ENCODE measurements around the gene ATG9A. TPM values are rescaled to one million over a fixed set of nuclear protein-coding genes. Genes with fewer than 3 reads are reported as not detected.

Gene ATG9A
- total and polyA plus RNA-seq, 2 of the 8 experiments (the other 6 are each of a cell fraction or from before 2014, with no cell fraction given) = 43.6 to 66.8 TPM

- H3K27ac ChIP-seq (ENCODE audit: low read depth, low read length) = no peak overlapping the region
- H4K91ac ChIP-seq (replicated peaks; ENCODE audit: insufficient read length, low read length) = no peak overlapping the region
- no peak overlapping the region for H4K8ac ChIP-seq (ENCODE audit: extremely low read depth, insufficient read depth, low read length)
- H3K4me3 ChIP-seq (ENCODE audit: extremely low read depth in 1 of 4, insufficient read depth in 2 of 4, low read depth in 3 of 4, low read length in 4 of 4) = no peak overlapping the region
- DNase-seq (ENCODE audit: low read depth in 1 of 2, low spot score in 2 of 2) = no peak
- no peak overlapping the region for H3K4ac ChIP-seq (replicated peaks; ENCODE audit: insufficient read length, low read depth, low read length)
- no peak overlapping the region for H4K5ac ChIP-seq (ENCODE audit: insufficient read length, low read depth, low read length)
- H2BK12ac ChIP-seq (ENCODE audit: low read depth, low read length) = no peak overlapping the region
- no peaks in the 10 kb centered on the region for H3K9me3 ChIP-seq (ENCODE audit: insufficient read depth in 2 of 2, low read depth in 1 of 2, low read length in 1 of 2)
- peak; percentile 30 for TF ChIP-seq RNF2 (IDR thresholded peaks at IDR 0.05; ENCODE audit: borderline replicate concordance, low read depth, low read length, missing control alignments, poor library complexity, severe bottlenecking)
- no peak for TF ChIP-seq TCF12 (IDR thresholded peaks at IDR 0.05; ENCODE audit: low read depth, low read length)
- H2BK120ac ChIP-seq (replicated peaks; ENCODE audit: low read depth, low read length) = no peak overlapping the region
- H3K79me2 ChIP-seq (ENCODE audit: control insufficient read depth in 1 of 2, insufficient read depth in 2 of 2, low read length in 2 of 2) = peaks cover 0 to 8% of the 10 kb centered on the region in 2 experiments; a peak in 1 of 4 replicates
- peaks cover 0 to 6% (median 4%) of the 10 kb centered on the region in 4 experiments; a peak in 6 of 7 replicates for H3K4me1 ChIP-seq (replicated peaks in 1 of 4; ENCODE audit: control insufficient read depth in 3 of 4, insufficient read depth in 4 of 4, low read length in 3 of 4)
- H3K9ac ChIP-seq (replicated peaks in 1 of 4; ENCODE audit: extremely low read depth in 1 of 4, low read depth in 3 of 4, low read length in 3 of 4) = no peak overlapping the region
- peaks cover 6 to 37% (median 22%) of the 10 kb centered on the region in 4 experiments; a peak in 6 of 8 replicates for H3K36me3 ChIP-seq (ENCODE audit: control insufficient read depth in 2 of 4, insufficient read depth in 4 of 4, low read length in 3 of 4)
- H3K23me2 ChIP-seq (ENCODE audit: low read depth, low read length) = peaks cover 7% of the 10 kb centered on the region; the same call in 1 of the 2 replicates
- H3K56ac ChIP-seq (replicated peaks; ENCODE audit: insufficient read length, low read depth, low read length) = no peak overlapping the region
- no peak overlapping the region for H2BK20ac ChIP-seq (ENCODE audit: low read length)
- H2AK5ac ChIP-seq (ENCODE audit: low read depth, low read length) = no peak overlapping the region
- H2BK15ac ChIP-seq (ENCODE audit: low read length) = no peak overlapping the region
- CTCF ChIA-PET (ENCODE audit: partially characterized antibody) = interaction anchor here (0.5 to 3.9 kb wide), 7 partner anchors 10 to 456 kb away, joined by 3 to 18 read pairs (median 3); no protein-coding TSS in a partner anchor
- WGBS, 2 experiments (ENCODE audit: extremely low coverage in 1 of 2, insufficient coverage in 1 of 2, insufficient read length in 1 of 2, insufficient replicate concordance in 2 of 2, low coverage in 1 of 2, low lambda C conversion rate in 2 of 2, missing lambda C conversion rate in 1 of 2) = 84% methylated on average over 8 of the region's 8 CpGs; no CpG with 5 or more reads in 1 of the 2 experiments
- no peak overlapping the region for H3K18ac ChIP-seq (ENCODE audit: extremely low read depth, low read length)
- no peak for FAIRE-seq
- no peak overlapping the region for H3K14ac ChIP-seq (ENCODE audit: insufficient read length)
- POLR2A ChIA-PET (ENCODE audit: partially characterized antibody) = interaction anchor here (1.0 to 2.8 kb wide), 5 partner anchors 11 to 67 kb away, joined by 3 to 11 read pairs (median 5); partner anchors contain the start of genes ABCB6 and ANKZF1
- H2BK5ac ChIP-seq (ENCODE audit: low read depth, low read length) = no peak overlapping the region
- H3K4me2 ChIP-seq (ENCODE audit: insufficient read depth in 1 of 2, low read depth in 2 of 2, low read length in 2 of 2) = no peak overlapping the region
- no peaks in the 10 kb centered on the region for H3K27me3 ChIP-seq (replicated peaks in 1 of 4; ENCODE audit: control insufficient read depth in 3 of 4, extremely low read depth in 1 of 4, insufficient read depth in 3 of 4, low read length in 3 of 4)
- no peak overlapping the region for H3K23ac ChIP-seq (ENCODE audit: insufficient read length)
- H2AFZ ChIP-seq (ENCODE audit: low read length) = no peak overlapping the region
- H4K20me1 ChIP-seq (replicated peaks in 1 of 2; ENCODE audit: control insufficient read depth in 1 of 2, insufficient read depth in 2 of 2, low read length in 2 of 2) = peaks cover 0 to 4% of the 10 kb centered on the region in 2 experiments
- peaks cover 6% of the 10 kb centered on the region for H3K79me1 ChIP-seq (ENCODE audit: low read depth, low read length)
These were observed 46.9 kb downstream of the ATG9A start for GRCh38 chr2:219182331-219183150.
